ENCODE measurements around the gene C17orf50.

DNA sequence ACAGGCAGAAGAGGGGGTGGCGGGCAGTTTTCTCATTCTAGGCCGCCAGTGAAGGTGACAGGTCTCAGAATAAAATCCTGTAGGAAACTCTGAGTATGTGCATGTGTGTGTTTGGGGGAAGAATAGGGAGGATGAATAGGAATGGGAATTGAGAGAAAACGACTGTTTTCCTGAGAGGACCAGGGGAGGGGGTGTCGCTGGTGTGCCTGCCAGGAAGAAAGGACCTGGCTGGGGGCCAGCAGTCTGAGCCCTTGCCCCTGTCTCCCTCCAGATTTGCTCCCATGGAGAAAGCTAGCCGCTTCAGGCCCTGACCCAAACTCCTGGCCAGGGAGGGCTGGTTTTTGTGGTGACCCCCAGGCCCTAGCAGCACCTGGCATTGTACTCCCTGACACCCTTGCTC lies 14.4 kb downstream of the C17orf50 start:
- TF ChIP-seq POLR2A (IDR thresholded peaks at IDR 0.05) (no peak), POLR2AphosphoS5 (IDR thresholded peaks at IDR 0.05) (no peak), EP300 (IDR thresholded peaks at IDR 0.05) (no peak)
- TF ChIP-seq, protein P1, sequence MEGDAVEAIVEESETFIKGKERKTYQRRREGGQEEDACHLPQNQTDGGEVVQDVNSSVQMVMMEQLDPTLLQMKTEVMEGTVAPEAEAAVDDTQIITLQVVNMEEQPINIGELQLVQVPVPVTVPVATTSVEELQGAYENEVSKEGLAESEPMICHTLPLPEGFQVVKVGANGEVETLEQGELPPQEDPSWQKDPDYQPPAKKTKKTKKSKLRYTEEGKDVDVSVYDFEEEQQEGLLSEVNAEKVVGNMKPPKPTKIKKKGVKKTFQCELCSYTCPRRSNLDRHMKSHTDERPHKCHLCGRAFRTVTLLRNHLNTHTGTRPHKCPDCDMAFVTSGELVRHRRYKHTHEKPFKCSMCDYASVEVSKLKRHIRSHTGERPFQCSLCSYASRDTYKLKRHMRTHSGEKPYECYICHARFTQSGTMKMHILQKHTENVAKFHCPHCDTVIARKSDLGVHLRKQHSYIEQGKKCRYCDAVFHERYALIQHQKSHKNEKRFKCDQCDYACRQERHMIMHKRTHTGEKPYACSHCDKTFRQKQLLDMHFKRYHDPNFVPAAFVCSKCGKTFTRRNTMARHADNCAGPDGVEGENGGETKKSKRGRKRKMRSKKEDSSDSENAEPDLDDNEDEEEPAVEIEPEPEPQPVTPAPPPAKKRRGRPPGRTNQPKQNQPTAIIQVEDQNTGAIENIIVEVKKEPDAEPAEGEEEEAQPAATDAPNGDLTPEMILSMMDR (IDR thresholded peaks at IDR 0.05), result no peak
